T-helper 1 cell (primary cell): ENCODE data around the gene PPP2R5C.

Experiments used
- DNase-seq, 5 donors: peaks; one replicate each; pipeline ENCODE4 v3.0.0-alpha.2; 2012 to 2020

PPP2R5C gene

GRCh38 chr14:101844219-101844618, 82.7 kb downstream of the PPP2R5C start:
- DNase-seq: no peak

- DNase-seq: peak in 1 of 5 donors; percentile 31
Measured at GRCh38 chr14:101844751-101845150, 83.2 kb downstream of the PPP2R5C start.

GRCh38 chr14:101845496-101845895, 84.0 kb downstream of the PPP2R5C start:
- no peak for DNase-seq

GRCh38 chr14:101845896-101846295, 84.4 kb downstream of the PPP2R5C start:
- no peak for DNase-seq

- DNase-seq: no peak
Measured at GRCh38 chr14:101849125-101849524, 87.6 kb downstream of the PPP2R5C start.

GRCh38 chr14:101849640-101850039, 88.1 kb downstream of the PPP2R5C start:
- DNase-seq: no peak

GRCh38 chr14:101851183-101851582, 89.7 kb downstream of the PPP2R5C start:
- no peak for DNase-seq

GRCh38 chr14:101851736-101852405, 90.4 kb downstream of the PPP2R5C start:
- DNase-seq: no peak

GRCh38 chr14:101852785-101853184, 91.3 kb downstream of the PPP2R5C start:
- DNase-seq: no peak

- no peak for DNase-seq
Measured at GRCh38 chr14:101853455-101854018, 92.0 kb downstream of the PPP2R5C start.

GRCh38 chr14:101854366-101854765, 92.9 kb downstream of the PPP2R5C start:
- peak in 1 of 5 donors; percentile 35 for DNase-seq

- no peak for DNase-seq
Measured at GRCh38 chr14:101855958-101856357, 94.4 kb downstream of the PPP2R5C start.

- no peak for DNase-seq
Measured at GRCh38 chr14:101856536-101856935, 95.0 kb downstream of the PPP2R5C start.

- DNase-seq: no peak
Measured at GRCh38 chr14:101857226-101857625, 95.7 kb downstream of the PPP2R5C start.

- no peak for DNase-seq
Measured at GRCh38 chr14:101858791-101859537, 97.5 kb downstream of the PPP2R5C start.

- DNase-seq: no peak
Measured at GRCh38 chr14:101859538-101859902, 98.0 kb downstream of the PPP2R5C start.

GRCh38 chr14:101859958-101860357, 98.4 kb downstream of the PPP2R5C start:
- no peak for DNase-seq

GRCh38 chr14:101861464-101861863, 100.0 kb downstream of the PPP2R5C start:
- no peak for DNase-seq

- DNase-seq: no peak
Measured at GRCh38 chr14:101862177-101862576, 100.7 kb downstream of the PPP2R5C start.

- no peak for DNase-seq
Measured at GRCh38 chr14:101862711-101863110, 101.2 kb downstream of the PPP2R5C start.

- no peak for DNase-seq
Measured at GRCh38 chr14:101865288-101865687, 103.8 kb downstream of the PPP2R5C start.

GRCh38 chr14:101867854-101868253, 106.3 kb downstream of the PPP2R5C start:
- no peak for DNase-seq

- DNase-seq: no peak
Measured at GRCh38 chr14:101869217-101869616, 107.7 kb downstream of the PPP2R5C start.
